Lower leg skin (tissue), 3 donors: Measurements from ENCODE around the gene ZNF654.

Experiments
- POLR2A ChIP-seq, 2 donors: fragments of 450-650 bp; IDR thresholded peaks; one replicate each; pipeline ENCODE4 v1.6.1; 2016 to 2017; ENCODE audit warnings: antibody characterized with exemption in 2 of 2, mild to moderate bottlenecking in 1 of 2, moderate library complexity in 1 of 2
- TF ChIP-seq, protein P1 (sequence below), 3 donors: fragments of 450-650 bp; IDR thresholded peaks; one replicate each; pipeline ENCODE4 v1.5.1; 2016; ENCODE audit warnings: antibody characterized with exemption in 3 of 3, mild to moderate bottlenecking in 3 of 3, moderate library complexity in 2 of 3

DNA sequence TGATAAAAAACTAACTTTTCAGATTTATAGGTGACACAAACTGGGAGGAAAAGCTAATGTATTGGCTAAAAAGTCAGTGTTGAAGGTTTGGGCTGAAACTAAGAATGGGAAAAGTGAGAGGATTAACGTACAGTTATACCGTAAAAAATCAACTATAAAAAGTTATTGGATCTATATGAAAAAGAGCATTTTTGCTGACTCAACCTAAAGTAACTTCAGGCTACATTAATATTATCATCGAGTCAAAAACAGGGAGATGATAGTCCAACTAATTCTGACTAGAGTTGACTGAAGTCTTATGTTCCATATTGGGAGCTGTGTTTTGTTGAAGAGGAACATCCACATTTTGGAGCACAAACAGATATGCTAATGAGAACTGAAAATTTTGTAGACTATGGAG lies 19.9 kb downstream of the ZNF654 start:
- TF ChIP-seq, protein P1, sequence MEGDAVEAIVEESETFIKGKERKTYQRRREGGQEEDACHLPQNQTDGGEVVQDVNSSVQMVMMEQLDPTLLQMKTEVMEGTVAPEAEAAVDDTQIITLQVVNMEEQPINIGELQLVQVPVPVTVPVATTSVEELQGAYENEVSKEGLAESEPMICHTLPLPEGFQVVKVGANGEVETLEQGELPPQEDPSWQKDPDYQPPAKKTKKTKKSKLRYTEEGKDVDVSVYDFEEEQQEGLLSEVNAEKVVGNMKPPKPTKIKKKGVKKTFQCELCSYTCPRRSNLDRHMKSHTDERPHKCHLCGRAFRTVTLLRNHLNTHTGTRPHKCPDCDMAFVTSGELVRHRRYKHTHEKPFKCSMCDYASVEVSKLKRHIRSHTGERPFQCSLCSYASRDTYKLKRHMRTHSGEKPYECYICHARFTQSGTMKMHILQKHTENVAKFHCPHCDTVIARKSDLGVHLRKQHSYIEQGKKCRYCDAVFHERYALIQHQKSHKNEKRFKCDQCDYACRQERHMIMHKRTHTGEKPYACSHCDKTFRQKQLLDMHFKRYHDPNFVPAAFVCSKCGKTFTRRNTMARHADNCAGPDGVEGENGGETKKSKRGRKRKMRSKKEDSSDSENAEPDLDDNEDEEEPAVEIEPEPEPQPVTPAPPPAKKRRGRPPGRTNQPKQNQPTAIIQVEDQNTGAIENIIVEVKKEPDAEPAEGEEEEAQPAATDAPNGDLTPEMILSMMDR (IDR thresholded peaks at IDR 0.05) = no peak
- no peak for TF ChIP-seq POLR2A (IDR thresholded peaks at IDR 0.05)
